ENCODE data around the gene CACNG1.

DNA sequence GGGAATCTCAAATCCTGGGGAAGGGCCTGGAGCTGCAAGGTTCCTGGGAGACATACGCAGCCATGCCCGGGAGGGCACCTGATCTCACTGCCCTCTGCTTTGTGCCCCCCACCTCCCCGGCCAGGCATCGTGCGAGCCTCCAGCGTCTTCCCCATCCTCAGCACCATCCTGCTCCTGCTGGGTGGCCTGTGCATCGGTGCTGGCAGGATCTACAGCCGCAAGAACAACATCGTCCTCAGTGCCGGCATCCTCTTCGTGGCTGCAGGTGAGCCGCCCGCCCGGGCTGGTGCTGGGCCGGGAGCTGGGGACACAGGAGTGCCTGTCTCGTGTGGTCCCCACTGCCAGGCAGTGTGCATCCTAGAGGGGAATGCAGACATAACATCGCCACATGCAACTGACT is 19.6 kb upstream of the CACNG1 start:
- TF ChIP-seq GABPA (IDR thresholded peaks at IDR 0.05 in 1 of 2, conservative IDR thresholded peaks at IDR 0.05 in 1 of 2) (no peak), FOXA2 (IDR thresholded peaks at IDR 0.05) (no peak)
- TF ChIP-seq, protein P1, sequence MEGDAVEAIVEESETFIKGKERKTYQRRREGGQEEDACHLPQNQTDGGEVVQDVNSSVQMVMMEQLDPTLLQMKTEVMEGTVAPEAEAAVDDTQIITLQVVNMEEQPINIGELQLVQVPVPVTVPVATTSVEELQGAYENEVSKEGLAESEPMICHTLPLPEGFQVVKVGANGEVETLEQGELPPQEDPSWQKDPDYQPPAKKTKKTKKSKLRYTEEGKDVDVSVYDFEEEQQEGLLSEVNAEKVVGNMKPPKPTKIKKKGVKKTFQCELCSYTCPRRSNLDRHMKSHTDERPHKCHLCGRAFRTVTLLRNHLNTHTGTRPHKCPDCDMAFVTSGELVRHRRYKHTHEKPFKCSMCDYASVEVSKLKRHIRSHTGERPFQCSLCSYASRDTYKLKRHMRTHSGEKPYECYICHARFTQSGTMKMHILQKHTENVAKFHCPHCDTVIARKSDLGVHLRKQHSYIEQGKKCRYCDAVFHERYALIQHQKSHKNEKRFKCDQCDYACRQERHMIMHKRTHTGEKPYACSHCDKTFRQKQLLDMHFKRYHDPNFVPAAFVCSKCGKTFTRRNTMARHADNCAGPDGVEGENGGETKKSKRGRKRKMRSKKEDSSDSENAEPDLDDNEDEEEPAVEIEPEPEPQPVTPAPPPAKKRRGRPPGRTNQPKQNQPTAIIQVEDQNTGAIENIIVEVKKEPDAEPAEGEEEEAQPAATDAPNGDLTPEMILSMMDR (IDR thresholded peaks at IDR 0.05; ENCODE audit: low read depth, low read length, missing input control), result no peak
- TF ChIP-seq, protein P2, sequence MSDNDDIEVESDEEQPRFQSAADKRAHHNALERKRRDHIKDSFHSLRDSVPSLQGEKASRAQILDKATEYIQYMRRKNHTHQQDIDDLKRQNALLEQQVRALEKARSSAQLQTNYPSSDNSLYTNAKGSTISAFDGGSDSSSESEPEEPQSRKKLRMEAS (IDR thresholded peaks at IDR 0.05), result no peak

Measured in liver (tissue), 3 donors.